Pancreas (tissue), 10 donors: Measurements from ENCODE around the gene MYO15B. TPM values are rescaled to one million over a fixed set of nuclear protein-coding genes. Genes with fewer than 3 reads are reported as not detected.
A peak's percentile ranks its signal among the peaks of the same experiment; 100 is the strongest.

Source experiments
- ATAC-seq, 4 donors: fragments of 200-7000 bp; cut with Tn5 transposase; one replicate each; pipeline versions ENCODE4 v1.8.0 to v1.9.1; 2020; ENCODE audit warnings: mild to moderate bottlenecking in 4 of 4, moderate library complexity in 4 of 4
- DNase-seq, 6 donors: peaks; one replicate each; pipeline ENCODE4 v3.0.0-alpha.2; 2020
- FAIRE-seq: peaks from 2 replicates; lab custom pipeline; 2012; peaks lifted over from hg19 to GRCh38; lab: Jason Lieb, UNC
- H3K27ac ChIP-seq, 4 donors: fragments of 200-600 bp; sonication (generic); 1 replicate in 3 of 4; 2 replicates in 1 of 4; pipeline versions ENCODE4 v1.5.0 to v1.8.0; 2020
- H3K27me3 ChIP-seq, 4 donors: fragments of 200-600 bp; one replicate each; pipeline ENCODE4 v1.8.0; 2021
- H3K36me3 ChIP-seq, 3 donors: fragments of 200-600 bp; sonication (generic) in 1 of 3; one replicate each; pipeline versions ENCODE4 v1.5.0 to v1.8.0; 2020 to 2021
- H3K4me1 ChIP-seq, 3 donors: fragments of 200-600 bp; one replicate each; pipeline ENCODE4 v1.8.0; 2021
- H3K4me3 ChIP-seq, 4 donors: fragments of 200-600 bp; sonication (generic) in 2 of 4; one replicate each; pipeline versions ENCODE4 v1.5.0 to v1.8.0; 2020 to 2021
- H3K9me3 ChIP-seq, 4 donors: fragments of 200-600 bp; one replicate each; pipeline ENCODE4 v1.8.0; 2021
- WGBS, 2 donors: extraction: QIAGEN DNeasy Blood & Tissue Kit; methylation state at CpG; one replicate each; pipeline ENCODE4 v1.1.7; 2013; 5-methylcytosine and 5-hydroxymethylcytosine counted together
- intact Hi-C, 3 donors: fragments of 100-400 bp; cut with DNase I; formaldehyde crosslinking; loops; one replicate each; pipeline versions ENCODE4 v1.11.1 to v1.14.2; 2022
- polyA plus RNA-seq, 2 donors: library from polyadenylated mRNA; stranded (reverse); fragments of 200-250 nt; gene quantifications; one replicate each; pipeline ENCODE4 v1.2.3, GENCODE V29; 2013
- total RNA-seq, 6 donors: library from RNA; stranded (reverse); fragmentation: NEBNext Ultra II Directional in 4 of 6; extraction: Animal tissue kit (Norgen Biotek cat#: 25700) in 4 of 6; gene quantifications; one replicate each; pipeline versions ENCODE4 v1.2.1 to v1.2.4, GENCODE V29; 2021 to 2023
- TF ChIP-seq, protein P1 (sequence below), 4 donors: fragments of 200-600 bp; sonication (generic) in 3 of 4; IDR thresholded peaks; one replicate each; pipeline versions ENCODE4 v1.5.0 to v1.8.0; 2021; ENCODE audit warnings: antibody characterized with exemption in 4 of 4
- donor health status: healthy with polysubstance abuse.
- donor health status: DM: no; HTN: no; CAD: no; lungs with moderate emphysema.
- donor health status: DM: no; HTN: no; CAD: no.
- donor health status: control.
- donor health status: control.
- donor health status: Bipolar disorder and iron deficiency.
- donor health status: DM: yes; HTN: yes; CAD: no.
- donor health status: DM: no; HTN: no; CAD: no.
- donor health status: DM: no; HTN: no; CAD: no.
- donor health status: DM: yes; HTN: yes; CAD: no.

Gene MYO15B
- total and polyA plus RNA-seq, 8 donors, result 25.9 to 325 (median 47.1) TPM

DNA sequence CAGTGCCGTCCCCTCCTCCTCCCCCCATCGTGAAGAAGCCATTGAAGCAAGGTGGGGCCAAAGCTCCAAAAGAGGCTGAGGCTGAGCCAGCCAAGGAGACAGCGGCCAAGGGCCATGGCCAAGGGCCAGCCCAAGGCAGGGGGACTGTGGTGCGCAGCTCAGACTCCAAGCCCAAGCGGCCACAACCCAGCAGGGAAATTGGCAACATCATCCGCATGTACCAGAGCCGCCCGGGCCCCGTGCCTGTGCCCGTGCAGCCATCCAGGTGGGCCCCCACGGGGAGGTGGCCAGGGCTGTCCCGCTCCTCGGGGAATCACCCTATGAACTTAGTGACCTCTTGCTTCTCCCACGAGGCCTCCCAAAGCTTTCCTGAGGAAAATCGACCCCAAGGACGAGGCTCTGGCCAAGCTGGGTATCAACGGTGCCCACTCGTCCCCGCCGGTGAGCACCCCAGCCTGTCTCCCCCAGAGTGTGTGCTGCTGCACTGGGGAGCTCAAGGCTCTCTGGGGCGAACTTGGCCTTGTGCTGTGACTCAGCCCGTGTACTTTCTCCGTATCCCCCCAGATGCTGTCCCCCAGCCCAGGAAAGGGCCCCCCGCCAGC lies 29.0 kb downstream of the MYO15B start:
- Histone ChIP-seq H3K36me3 (peaks cover 0 to 4% (median 0%) of the 10 kb centered on the region in 3 donors), H3K27ac (no peak overlapping the region), H3K27me3 (no peaks in the 10 kb centered on the region), H3K4me3 (no peak overlapping the region), H3K9me3 (no peaks in the 10 kb centered on the region), H3K4me1 (no peaks in the 10 kb centered on the region)
- DNase-seq, result peak in 1 of 6 donors; percentile 57
- WGBS, 2 donors, result 80 to 91% methylated on average over 22 to 24 of the region's 24 CpGs
- FAIRE-seq, result no peak
- intact Hi-C loops, result no loop called here
- TF ChIP-seq, protein P1, sequence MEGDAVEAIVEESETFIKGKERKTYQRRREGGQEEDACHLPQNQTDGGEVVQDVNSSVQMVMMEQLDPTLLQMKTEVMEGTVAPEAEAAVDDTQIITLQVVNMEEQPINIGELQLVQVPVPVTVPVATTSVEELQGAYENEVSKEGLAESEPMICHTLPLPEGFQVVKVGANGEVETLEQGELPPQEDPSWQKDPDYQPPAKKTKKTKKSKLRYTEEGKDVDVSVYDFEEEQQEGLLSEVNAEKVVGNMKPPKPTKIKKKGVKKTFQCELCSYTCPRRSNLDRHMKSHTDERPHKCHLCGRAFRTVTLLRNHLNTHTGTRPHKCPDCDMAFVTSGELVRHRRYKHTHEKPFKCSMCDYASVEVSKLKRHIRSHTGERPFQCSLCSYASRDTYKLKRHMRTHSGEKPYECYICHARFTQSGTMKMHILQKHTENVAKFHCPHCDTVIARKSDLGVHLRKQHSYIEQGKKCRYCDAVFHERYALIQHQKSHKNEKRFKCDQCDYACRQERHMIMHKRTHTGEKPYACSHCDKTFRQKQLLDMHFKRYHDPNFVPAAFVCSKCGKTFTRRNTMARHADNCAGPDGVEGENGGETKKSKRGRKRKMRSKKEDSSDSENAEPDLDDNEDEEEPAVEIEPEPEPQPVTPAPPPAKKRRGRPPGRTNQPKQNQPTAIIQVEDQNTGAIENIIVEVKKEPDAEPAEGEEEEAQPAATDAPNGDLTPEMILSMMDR (IDR thresholded peaks at IDR 0.05), result no peak
- no peak for ATAC-seq

DNA sequence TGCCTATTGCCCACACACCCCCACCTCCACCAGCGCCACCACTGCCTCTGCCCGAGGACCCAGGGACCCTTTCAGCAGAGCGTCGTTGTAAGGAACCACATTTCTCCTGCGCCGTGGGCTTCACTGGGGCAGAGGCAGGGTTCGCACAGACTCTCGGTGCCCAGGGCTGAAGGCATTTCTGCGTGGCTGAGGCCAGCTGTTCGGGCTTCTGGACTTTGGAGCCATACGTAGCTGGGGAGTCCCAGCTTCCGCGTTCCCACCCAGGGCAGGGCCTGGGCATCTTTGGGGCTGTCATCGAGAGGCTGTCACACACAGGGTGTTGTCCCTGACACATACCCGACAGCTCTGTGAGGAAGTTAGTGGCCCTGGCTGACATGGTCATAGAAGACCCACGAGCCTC lies 29.6 kb downstream of the MYO15B start:
- TF ChIP-seq, protein P1 (IDR thresholded peaks at IDR 0.05), result no peak
- ATAC-seq, result no peak
- Histone ChIP-seq H3K27ac (no peak overlapping the region), H3K27me3 (no peaks in the 10 kb centered on the region), H3K9me3 (no peaks in the 10 kb centered on the region), H3K36me3 (peaks cover 0 to 4% (median 0%) of the 10 kb centered on the region in 3 donors), H3K4me3 (no peak overlapping the region), H3K4me1 (no peaks in the 10 kb centered on the region)
- intact Hi-C loops, result no loop called here
- 79% methylated on average over 16 of the region's 16 CpGs for WGBS, 2 donors
- no peak for FAIRE-seq
- no peak for DNase-seq

DNA sequence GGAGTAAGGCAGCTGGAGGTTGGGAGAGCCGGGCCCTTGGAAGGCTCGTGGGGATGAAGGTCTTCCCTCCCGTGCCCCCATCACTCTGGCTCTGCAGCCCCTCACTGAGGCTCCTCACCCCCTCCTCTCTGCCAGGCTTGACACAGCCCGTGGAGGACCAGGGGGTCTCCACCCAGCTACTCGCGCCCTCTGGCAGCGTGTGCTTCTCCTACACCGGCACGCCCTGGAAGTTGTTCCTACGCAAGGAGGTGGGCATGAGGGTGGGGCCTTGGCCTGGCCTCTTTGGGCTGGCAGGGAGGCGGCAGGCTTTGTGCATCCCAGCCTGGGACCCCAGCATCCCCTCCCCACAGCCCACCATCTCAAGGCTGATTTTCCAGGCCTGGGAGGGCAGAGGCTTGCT lies 30.1 kb downstream of the MYO15B start:
- no peaks in the 10 kb centered on the region for H3K27me3 ChIP-seq
- H3K9me3 ChIP-seq, result no peaks in the 10 kb centered on the region
- intact Hi-C loops, result no loop called here
- FAIRE-seq (no peak), DNase-seq (peak in 1 of 6 donors; percentile 58), ATAC-seq (no peak)
- WGBS, 2 donors, result 82 to 93% methylated on average over 9 to 11 of the region's 11 CpGs
- no peak overlapping the region for H3K4me3 ChIP-seq
- no peaks in the 10 kb centered on the region for H3K4me1 ChIP-seq
- TF ChIP-seq, protein P1 (IDR thresholded peaks at IDR 0.05), result no peak
- peaks cover 0 to 4% (median 0%) of the 10 kb centered on the region in 3 donors for H3K36me3 ChIP-seq
- H3K27ac ChIP-seq, result no peak overlapping the region

DNA sequence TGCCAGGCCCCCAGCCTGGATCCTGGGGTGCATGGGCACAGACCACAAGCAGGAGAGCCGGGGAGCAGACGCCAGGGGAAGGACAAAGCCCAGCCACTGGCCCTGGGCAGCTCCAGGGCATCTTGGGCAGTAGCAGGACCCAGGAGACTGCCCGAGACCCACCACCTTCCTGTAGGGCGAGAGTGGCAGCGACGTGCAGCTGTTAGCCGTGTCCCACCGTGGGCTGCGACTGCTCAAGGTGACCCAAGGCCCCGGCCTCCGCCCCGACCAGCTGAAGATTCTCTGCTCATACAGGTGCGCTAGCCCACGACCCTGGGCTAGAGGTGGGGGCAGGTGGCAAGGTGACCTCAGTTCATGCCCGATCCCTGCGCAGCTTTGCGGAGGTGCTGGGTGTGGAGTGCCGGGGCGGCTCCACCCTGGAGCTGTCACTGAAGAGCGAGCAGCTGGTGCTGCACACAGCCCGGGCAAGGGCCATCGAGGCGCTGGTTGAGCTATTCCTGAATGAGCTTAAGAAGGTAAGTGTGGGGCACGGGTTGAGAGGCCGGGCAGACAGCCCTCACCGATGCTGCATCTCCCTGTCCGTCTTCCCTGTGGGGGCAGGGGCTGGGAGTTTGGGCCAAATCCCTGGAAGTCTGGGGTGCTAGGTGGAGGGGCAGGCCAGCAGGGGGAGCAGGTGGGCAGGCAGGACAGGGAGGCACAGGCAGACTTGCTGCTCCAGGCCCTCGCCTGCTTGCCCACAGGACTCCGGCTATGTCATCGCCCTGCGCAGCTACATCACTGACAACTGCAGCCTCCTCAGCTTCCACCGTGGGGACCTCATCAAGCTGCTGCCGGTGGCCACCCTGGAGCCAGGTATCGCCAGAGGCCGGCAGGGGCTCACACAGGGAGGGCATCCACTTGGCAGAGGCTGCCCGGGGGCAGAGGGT lies 32.2 kb downstream of the MYO15B start:
- intact Hi-C loops, result no loop called here
- FAIRE-seq (no peak), DNase-seq (peak in 2 of 6 donors; percentile 34 to 74), ATAC-seq (peak in 3 of 4 donors; percentile 20 to 59 (median 51))
- H3K4me3 ChIP-seq, result no peak overlapping the region
- no peak overlapping the region for H3K27ac ChIP-seq
- no peaks in the 10 kb centered on the region for H3K27me3 ChIP-seq
- no peaks in the 10 kb centered on the region for H3K4me1 ChIP-seq
- H3K9me3 ChIP-seq, result no peaks in the 10 kb centered on the region
- 62 to 63% methylated on average over 36 of the region's 36 CpGs for WGBS, 2 donors
- no peaks in the 10 kb centered on the region for H3K36me3 ChIP-seq
- TF ChIP-seq, protein P1 (IDR thresholded peaks at IDR 0.05), result peak in 3 of 4 donors; percentile 12 to 14 (median 14)
